NCI-H2029 treated with DMSO at 0.1 percent for 48 hours (cell line): ENCODE results near the gene KLF15.

Experiments used
- DNase-seq: peaks from one replicate; lab custom pipeline; 2025; lab: John Stamatoyannopoulos, UW

The KLF15 gene

DNA sequence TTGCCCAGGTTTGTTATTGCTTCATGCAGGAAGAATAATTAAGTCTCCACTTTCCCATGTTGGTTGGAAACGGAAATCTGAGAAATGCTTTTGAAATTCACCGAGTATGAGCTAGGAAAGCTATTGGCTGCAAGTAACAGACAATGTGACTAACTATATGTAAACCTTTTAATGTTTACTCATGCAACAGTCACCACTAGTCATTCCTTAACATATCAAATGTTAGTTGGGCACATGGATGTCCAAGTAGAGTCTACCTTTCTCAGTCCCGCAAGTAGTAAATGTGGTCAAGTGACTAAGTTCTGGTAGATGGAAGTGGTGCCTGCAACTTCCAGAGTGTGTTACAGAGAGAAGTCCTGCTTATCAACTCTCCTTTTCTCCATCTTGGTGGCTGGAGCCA lies 52.5 kb downstream of the KLF15 start:
- DNase-seq: no peak

DNA sequence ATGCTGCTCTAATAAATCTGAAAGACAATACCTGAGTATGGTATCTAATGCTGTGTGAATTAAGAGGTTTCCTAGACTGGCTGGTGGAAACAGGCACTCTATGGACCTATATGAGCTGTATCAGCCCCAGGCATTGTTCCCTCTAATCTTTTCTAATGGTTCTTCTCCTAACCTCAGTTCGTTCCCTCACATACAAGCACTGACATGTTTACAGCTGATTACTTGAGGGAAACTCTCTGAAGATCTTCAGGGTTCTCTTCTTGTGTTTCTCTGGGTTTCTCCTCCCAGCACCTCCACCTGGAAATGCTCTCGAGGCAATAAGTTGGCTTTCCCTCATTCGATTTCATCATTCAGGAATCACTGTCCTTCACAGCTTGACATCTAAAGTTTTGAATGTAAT lies 52.9 kb downstream of the KLF15 start:
- DNase-seq: no peak

DNA sequence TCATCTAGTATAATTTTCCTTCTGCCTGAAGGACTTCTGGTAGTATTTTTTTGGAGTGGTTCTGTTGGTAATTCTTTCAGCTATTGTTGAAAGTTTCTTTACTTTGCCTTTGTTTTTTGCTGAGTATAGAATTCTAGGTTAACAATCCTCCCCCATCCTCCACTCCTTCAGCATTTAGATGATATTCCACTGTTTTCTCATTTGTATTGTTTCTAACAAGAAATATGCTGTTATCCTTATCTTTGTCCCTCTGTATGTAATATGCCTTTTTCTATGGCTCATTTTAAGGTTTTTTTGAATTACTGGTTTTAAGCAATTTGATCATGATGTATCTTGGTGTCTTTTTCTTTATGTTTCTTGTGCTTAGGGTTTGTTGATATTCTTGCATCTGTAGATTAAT lies 53.9 kb downstream of the KLF15 start:
- no peak for DNase-seq

- no peak for DNase-seq
These were observed 56.3 kb downstream of the KLF15 start for GRCh38 chr3:126300761-126301481.

DNA sequence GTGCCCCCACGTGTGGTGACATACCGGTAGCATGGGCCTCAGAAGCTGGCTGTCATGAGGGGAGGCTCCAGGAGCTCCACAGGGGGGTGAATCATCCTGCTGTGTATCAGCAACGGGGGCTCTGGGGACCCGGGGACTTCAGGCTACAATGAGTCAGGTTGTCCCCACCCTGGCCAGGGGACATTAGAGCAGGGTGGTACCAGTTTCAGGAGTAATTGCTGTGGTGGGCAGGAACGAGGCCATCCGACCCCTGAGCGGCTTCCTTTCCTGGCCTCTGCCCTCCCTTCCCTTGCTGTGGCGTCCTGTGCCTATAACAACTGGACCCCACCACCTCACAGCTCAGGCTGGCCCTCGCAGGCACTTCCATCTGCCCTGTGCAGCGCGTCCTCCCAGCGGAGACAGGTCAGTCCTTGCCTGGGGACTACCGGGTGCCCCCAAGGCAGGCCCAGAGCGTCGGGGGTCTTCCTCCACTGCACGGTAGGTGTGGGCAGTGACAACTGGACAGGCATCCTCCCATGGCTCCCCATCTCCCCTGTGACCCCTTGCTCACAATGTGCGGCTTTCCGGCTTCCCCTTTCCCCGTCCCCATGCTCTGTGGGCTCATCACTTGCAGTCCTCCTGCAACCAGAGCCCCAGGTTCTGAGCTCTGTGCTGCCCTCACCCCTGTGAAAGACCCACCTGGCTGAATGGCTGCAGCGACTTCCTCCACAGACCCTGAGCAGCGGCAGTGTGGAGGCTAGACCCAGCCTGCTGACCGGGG lies 57.0 kb downstream of the KLF15 start:
- no peak for DNase-seq

DNA sequence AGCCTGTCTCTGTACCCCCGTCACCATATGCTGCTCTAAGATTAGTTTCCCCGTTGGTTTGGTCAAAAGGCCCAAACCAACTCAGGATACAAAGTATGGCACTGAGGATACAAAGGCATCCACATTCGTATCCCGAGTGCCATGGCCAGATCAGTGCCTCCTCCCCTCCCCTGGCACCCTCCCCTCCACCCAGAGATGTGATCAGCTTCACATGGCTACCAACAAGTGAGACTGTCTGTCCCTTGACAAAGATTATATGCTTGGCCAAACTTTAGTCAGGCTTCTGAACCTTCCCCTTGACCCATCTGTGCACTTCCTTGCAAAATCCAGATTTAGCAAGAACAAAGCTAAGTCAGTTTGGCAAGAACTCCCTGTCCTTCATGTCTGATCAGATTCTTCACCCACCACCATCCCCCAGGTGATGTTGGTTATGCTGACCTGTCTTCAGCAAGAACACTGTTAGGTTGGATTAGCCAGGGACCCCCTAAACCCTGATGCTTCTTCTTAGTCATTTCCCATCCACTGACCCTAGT lies 61.7 kb downstream of the KLF15 start:
- DNase-seq: no peak

DNA sequence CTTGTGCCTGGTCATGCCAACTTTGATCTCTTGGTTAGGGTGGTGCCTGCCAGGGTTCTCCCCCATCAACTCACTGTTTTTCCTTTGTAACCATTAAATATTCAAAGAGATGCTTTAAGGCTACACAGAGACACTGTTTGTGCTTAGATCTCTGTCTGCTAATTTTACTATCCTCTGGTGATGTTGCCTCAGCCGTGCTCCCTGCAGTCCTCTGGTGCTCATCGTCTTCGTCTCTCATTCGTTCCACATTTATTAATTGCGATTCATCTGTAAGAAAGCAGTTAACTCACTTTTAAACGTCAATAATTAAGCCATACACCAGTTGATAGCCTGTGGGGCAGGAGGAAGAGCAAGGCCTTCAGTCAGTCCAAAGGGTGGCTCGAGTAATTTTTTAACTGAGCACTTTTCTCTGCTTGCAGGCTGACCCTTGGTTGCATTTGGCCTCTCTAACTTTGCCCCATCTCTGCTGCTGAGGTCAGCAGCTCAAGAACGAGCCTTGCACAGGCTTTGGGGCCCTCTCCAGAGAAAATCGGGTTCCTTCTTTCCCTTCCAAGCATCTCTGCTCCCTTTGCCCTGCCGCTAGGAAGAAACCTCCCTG lies 62.9 kb downstream of the KLF15 start:
- DNase-seq: no peak

DNA sequence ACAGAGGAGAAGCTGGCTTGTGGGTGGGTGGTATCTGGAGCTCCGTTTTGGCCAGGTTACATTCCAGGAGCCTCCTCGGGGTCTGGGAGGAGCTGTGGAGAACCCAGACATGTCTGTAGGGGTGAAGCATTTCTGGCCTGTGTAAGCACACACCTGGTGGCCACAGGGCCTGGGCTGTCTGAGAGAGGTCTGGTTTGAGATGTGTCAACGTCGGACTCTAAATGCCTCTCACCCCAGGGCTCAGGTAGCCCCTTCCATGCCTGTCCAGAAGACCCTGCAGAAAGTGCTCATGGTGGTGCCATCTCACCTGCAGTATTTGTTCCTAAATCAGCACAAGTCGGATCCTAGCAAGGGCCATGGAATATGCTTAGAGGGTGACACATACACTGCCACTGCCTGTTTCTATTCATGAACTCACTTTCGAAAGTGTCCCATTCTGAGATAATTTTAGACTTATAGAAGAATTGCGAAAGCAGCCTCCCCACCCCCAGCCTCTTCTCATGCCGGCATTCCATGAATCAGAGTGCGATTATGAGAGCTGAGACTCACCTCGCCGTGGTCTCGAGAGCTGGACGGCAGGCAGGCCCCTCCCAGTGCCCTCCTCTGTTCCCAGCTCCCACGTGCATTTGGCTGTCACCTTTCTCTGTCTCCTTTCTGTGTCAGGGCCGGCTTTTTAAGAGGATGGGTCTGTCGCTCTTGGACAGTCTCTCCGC lies 63.7 kb downstream of the KLF15 start:
- no peak for DNase-seq
